PC-3 (cell line): Measurements from ENCODE around the gene C10orf120. TPM values are rescaled to one million over a fixed set of nuclear protein-coding genes. Genes with fewer than 3 reads are reported as not detected.

Experiments
- ATAC-seq: fragments of 200-7000 bp; cut with Tn5 transposase; 2 replicates; pipeline ENCODE4 v1.9.1; 2020; ENCODE audit warnings: mild to moderate bottlenecking, moderate library complexity
- BruUV-seq: library from RNA; stranded (reverse); fragments of 400-500 nt; replicated peaks from 2 replicates; lab custom pipeline; 2021; lab: Mats Ljungman, UMichigan
- CTCF ChIA-PET: fragments of 300-600 bp; sonication (Branson Sonifier 250); formaldehyde crosslinking; loops from one replicate; lab custom pipeline; 2022; ENCODE audit warnings: antibody characterized with exemption; lab: Charles Lee
- POLR2A ChIA-PET: fragments of 300-600 bp; sonication (Branson Sonifier 250); formaldehyde crosslinking; loops from one replicate; lab custom pipeline; 2022; ENCODE audit warnings: antibody characterized with exemption; ENCODE audit not compliant: unreplicated experiment; lab: Charles Lee
- DNase-seq: peaks from one replicate; pipeline ENCODE4 v3.0.0-alpha.2; 2015
- H2AFZ ChIP-seq: fragments of 300-600 bp; sonication (generic); 2 replicates; pipeline ENCODE4 v1.6.0; 2016; ENCODE audit warnings: antibody characterized with exemption, low read length
- H3F3A ChIP-seq: fragments of 300-600 bp; sonication (generic); one replicate; pipeline ENCODE4 v1.6.0; 2017; ENCODE audit warnings: antibody characterized with exemption, low read length, control low read depth, mild to moderate bottlenecking; ENCODE audit not compliant: unreplicated experiment
- H3K27ac ChIP-seq: fragments of 300-600 bp; sonication (generic); 2 replicates; pipeline ENCODE4 v1.5.1; 2016; ENCODE audit warnings: mild to moderate bottlenecking, low read length
- H3K27me3 ChIP-seq: fragments of 300-600 bp; sonication (generic); 2 replicates; pipeline ENCODE4 v1.6.1; 2016; ENCODE audit warnings: low read length, mixed read lengths
- H3K36me3 ChIP-seq: fragments of 300-600 bp; sonication (generic); 2 replicates; pipeline ENCODE4 v1.6.1; 2016; ENCODE audit warnings: low read depth, mixed run types, low read length, mixed read lengths
- H3K4me1 ChIP-seq: fragments of 300-600 bp; sonication (generic); 2 replicates; pipeline ENCODE4 v1.5.1; 2016; ENCODE audit warnings: low read length; ENCODE audit not compliant: insufficient read depth
- H3K4me2 ChIP-seq: fragments of 300-600 bp; sonication (generic); 2 replicates; pipeline ENCODE4 v1.6.0; 2016; ENCODE audit warnings: low read length
- H3K4me3 ChIP-seq: fragments of 300-600 bp; sonication (generic); 2 replicates; pipeline ENCODE4 v1.5.1; 2016; ENCODE audit warnings: mild to moderate bottlenecking, low read length, mixed read lengths
- H3K79me2 ChIP-seq: fragments of 300-600 bp; sonication (generic); 2 replicates; pipeline ENCODE4 v1.6.1; 2017; ENCODE audit warnings: low read length, mixed read lengths
- H3K9ac ChIP-seq: fragments of 300-600 bp; sonication (generic); 2 replicates; pipeline ENCODE4 v1.6.0; 2016; ENCODE audit warnings: mild to moderate bottlenecking, low read length
- H3K9me2 ChIP-seq: fragments of 300-600 bp; sonication (generic); replicated peaks from 2 replicates; pipeline ENCODE4 v1.6.1; 2016; ENCODE audit warnings: mixed run types, low read length, mixed read lengths
- H3K9me3 ChIP-seq: fragments of 300-600 bp; sonication (generic); 2 replicates; pipeline ENCODE4 v1.6.1; 2016; ENCODE audit warnings: low read length, mixed read lengths
- H4K20me1 ChIP-seq: fragments of 300-600 bp; sonication (generic); 2 replicates; pipeline ENCODE4 v1.6.1; 2016; ENCODE audit warnings: low read length, mixed read lengths
- EZH2 ChIP-seq: fragments of 300-600 bp; sonication (generic); IDR thresholded peaks from one replicate; pipeline ENCODE4 v1.6.1; 2017; ENCODE audit warnings: antibody characterized with exemption, mild to moderate bottlenecking, low read length; ENCODE audit not compliant: unreplicated experiment
- EZH2phosphoT487 ChIP-seq: fragments of 300-600 bp; sonication (generic); IDR thresholded peaks from 2 replicates; pipeline ENCODE4 v1.6.1; 2018; ENCODE audit warnings: mild to moderate bottlenecking, antibody characterized with exemption, low read length, borderline replicate concordance
- intact Hi-C: fragments of 100-400 bp; cut with micrococcal nuclease; formaldehyde crosslinking; loops from 2 replicates; pipeline ENCODE4 v1.9.0; 2023
- total RNA-seq: library from RNA; depleted of rRNA; stranded (reverse); fragments of >200 nt; gene quantifications from 2 replicates; pipeline ENCODE4 v1.2.3, GENCODE V29; 2014; rRNA removed
- TF ChIP-seq, protein P1 (sequence below): fragments of 300-600 bp; sonication (generic); conservative IDR thresholded peaks from 2 replicates; pipeline ENCODE4 v1.5.1; 2017; ENCODE audit warnings: antibody characterized with exemption, low read depth, mild to moderate bottlenecking, low read length

Gene C10orf120
- total RNA-seq, 1 experiment from 2014 or later = not detected

DNA sequence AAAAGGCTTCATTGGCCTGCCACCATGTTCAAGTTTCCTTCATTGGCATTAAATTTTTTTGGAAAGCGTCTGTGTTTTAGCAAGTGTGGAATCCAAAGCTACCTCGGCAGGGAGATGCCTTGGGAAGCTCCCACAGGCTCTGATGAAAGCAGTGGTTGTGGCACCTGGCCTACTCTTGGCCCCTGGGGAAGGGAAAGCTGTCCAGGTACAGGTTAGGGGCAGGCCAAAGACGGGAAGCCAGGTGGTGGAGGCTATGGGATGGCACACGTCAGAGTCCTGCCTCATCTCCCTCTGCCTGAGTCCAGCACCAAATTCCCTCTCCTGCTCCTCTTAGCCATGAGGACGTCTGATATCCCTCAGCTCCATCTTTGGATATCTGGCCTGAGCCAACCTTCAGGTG, 49.7 kb downstream of the C10orf120 start:
- no TSS peak for BruUV-seq
- Histone ChIP-seq H3K4me2 (no peak overlapping the region), H3K4me3 (no peak overlapping the region), H3K9ac (no peak overlapping the region), H3F3A (no peaks in the 10 kb centered on the region), H3K36me3 (no peaks in the 10 kb centered on the region), H3K27ac (no peak overlapping the region), H2AFZ (no peak overlapping the region), H4K20me1 (no peaks in the 10 kb centered on the region), H3K79me2 (no peaks in the 10 kb centered on the region), H3K9me2 (no peaks in the 10 kb centered on the region), H3K4me1 (no peaks in the 10 kb centered on the region), H3K9me3 (no peaks in the 10 kb centered on the region), H3K27me3 (peaks cover 19% of the 10 kb centered on the region)
- ChIA-PET CTCF (no interaction called here), POLR2A (interaction anchor here (0.8 kb wide), 1 partner anchor 126 kb away, joined by 4 read pairs; no protein-coding TSS in a partner anchor)
- DNase-seq (no peak), ATAC-seq (no peak)
- intact Hi-C loops = loop anchor here (5.0 kb wide), 1 partner anchor 52 kb away; no protein-coding TSS in a partner anchor
- TF ChIP-seq EZH2 (no peak), EZH2phosphoT487 (no peak)
- TF ChIP-seq, protein P1, sequence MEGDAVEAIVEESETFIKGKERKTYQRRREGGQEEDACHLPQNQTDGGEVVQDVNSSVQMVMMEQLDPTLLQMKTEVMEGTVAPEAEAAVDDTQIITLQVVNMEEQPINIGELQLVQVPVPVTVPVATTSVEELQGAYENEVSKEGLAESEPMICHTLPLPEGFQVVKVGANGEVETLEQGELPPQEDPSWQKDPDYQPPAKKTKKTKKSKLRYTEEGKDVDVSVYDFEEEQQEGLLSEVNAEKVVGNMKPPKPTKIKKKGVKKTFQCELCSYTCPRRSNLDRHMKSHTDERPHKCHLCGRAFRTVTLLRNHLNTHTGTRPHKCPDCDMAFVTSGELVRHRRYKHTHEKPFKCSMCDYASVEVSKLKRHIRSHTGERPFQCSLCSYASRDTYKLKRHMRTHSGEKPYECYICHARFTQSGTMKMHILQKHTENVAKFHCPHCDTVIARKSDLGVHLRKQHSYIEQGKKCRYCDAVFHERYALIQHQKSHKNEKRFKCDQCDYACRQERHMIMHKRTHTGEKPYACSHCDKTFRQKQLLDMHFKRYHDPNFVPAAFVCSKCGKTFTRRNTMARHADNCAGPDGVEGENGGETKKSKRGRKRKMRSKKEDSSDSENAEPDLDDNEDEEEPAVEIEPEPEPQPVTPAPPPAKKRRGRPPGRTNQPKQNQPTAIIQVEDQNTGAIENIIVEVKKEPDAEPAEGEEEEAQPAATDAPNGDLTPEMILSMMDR = no peak

GRCh38 chr10:122648599-122649428, 50.8 kb downstream of the C10orf120 start:
- no TSS peak for BruUV-seq
- Histone ChIP-seq H3K9me2 (no peaks in the 10 kb centered on the region), H3K4me1 (no peaks in the 10 kb centered on the region), H3K9me3 (no peaks in the 10 kb centered on the region), H2AFZ (no peak overlapping the region), H3K4me2 (no peak overlapping the region), H3K27ac (no peak overlapping the region), H3K27me3 (peaks cover 19% of the 10 kb centered on the region), H3K36me3 (no peaks in the 10 kb centered on the region), H3K9ac (no peak overlapping the region), H4K20me1 (no peaks in the 10 kb centered on the region), H3F3A (no peaks in the 10 kb centered on the region), H3K4me3 (no peak overlapping the region), H3K79me2 (no peaks in the 10 kb centered on the region)
- CTCF ChIA-PET = interaction anchor here (1.0 kb wide), 2 partner anchors 40 to 55 kb away, joined by 3 to 7 read pairs; no protein-coding TSS in a partner anchor
- POLR2A ChIA-PET = interaction anchor here (0.8 kb wide), 1 partner anchor 127 kb away, joined by 4 read pairs; no protein-coding TSS in a partner anchor
- no peak for TF ChIP-seq EZH2phosphoT487
- TF ChIP-seq, protein P1 = peak; percentile 68
- ATAC-seq (peak; percentile 51), DNase-seq (peak; percentile 50)
- intact Hi-C loops = loop anchor here (5.0 kb wide), 1 partner anchor 53 kb away; no protein-coding TSS in a partner anchor

Other genes starting within 250 kb of the C10orf120 start
- gene ARMS2, start 245.2 kb downstream of the C10orf120 start, total RNA-seq = not detected in 2 replicates
- 18.6 and 21.3 TPM in 2 replicates for gene HTRA1, start 238.3 kb downstream of the C10orf120 start, total RNA-seq
- 0.62 and 1.2 TPM in 2 replicates for gene DMBT1, start 139.1 kb downstream of the C10orf120 start, total RNA-seq
- gene CUZD1, start 146.0 kb upstream of the C10orf120 start, total RNA-seq = 0.36 and 0.40 TPM in 2 replicates
- gene FAM24B, start 179.7 kb upstream of the C10orf120 start, total RNA-seq = 5.2 and 12.4 TPM in 2 replicates
- gene FAM24A, start 210.8 kb upstream of the C10orf120 start, total RNA-seq = not detected in 2 replicates